GM23338 (cell line): Measurements from ENCODE around the gene WNK2. TPM values are rescaled to one million over a fixed set of nuclear protein-coding genes. Genes with fewer than 3 reads are reported as not detected.

Experiments
- ATAC-seq: fragments of 200-7000 bp; cut with Tn5 transposase; 3 replicates; pipeline ENCODE4 v1.9.1; 2020
- DNase-seq: peaks from one replicate; pipeline ENCODE4 v3.0.0-alpha.2; 2015; ENCODE audit warnings: low spot score
- H2AFZ ChIP-seq: fragments of 200-600 bp; sonication (generic); 2 replicates; pipeline ENCODE4 v1.8.0; 2016; ENCODE audit warnings: antibody characterized with exemption, mild to moderate bottlenecking, moderate library complexity
- H3F3A ChIP-seq: fragments of 200-600 bp; sonication (generic); replicated peaks from 2 replicates; pipeline ENCODE4 v1.8.0; 2017; ENCODE audit warnings: antibody characterized with exemption, mixed run types, low read depth
- H3K27ac ChIP-seq: fragments of 200-600 bp; sonication (generic); 2 replicates; pipeline ENCODE4 v1.6.1; 2016; ENCODE audit warnings: low read depth
- H3K27me3 ChIP-seq: fragments of 200-600 bp; sonication (generic); 2 replicates; pipeline ENCODE4 v1.8.0; 2016; ENCODE audit warnings: mild to moderate bottlenecking, mixed run types, moderate library complexity; ENCODE audit not compliant: insufficient read depth
- H3K36me3 ChIP-seq: fragments of 200-600 bp; sonication (generic); 2 replicates; pipeline ENCODE4 v1.8.0; 2016; ENCODE audit warnings: mild to moderate bottlenecking; ENCODE audit not compliant: insufficient read depth
- H3K4me1 ChIP-seq: fragments of 200-600 bp; sonication (generic); 2 replicates; pipeline ENCODE4 v1.8.0; 2016; ENCODE audit warnings: mild to moderate bottlenecking, moderate library complexity; ENCODE audit not compliant: insufficient read depth
- H3K4me2 ChIP-seq: fragments of 200-600 bp; sonication (generic); 2 replicates; pipeline ENCODE4 v1.7.1; 2017; ENCODE audit warnings: mixed run types
- H3K4me3 ChIP-seq: fragments of 200-600 bp; sonication (generic); 2 replicates; pipeline ENCODE4 v1.6.1; 2016; ENCODE audit warnings: mixed run types
- H3K79me2 ChIP-seq: fragments of 200-600 bp; sonication (generic); replicated peaks from 2 replicates; pipeline ENCODE4 v1.8.0; 2017; ENCODE audit warnings: mild to moderate bottlenecking; ENCODE audit not compliant: insufficient read depth
- H3K9me2 ChIP-seq: fragments of 200-600 bp; sonication (generic); 2 replicates; pipeline ENCODE4 v1.8.0; 2017; ENCODE audit not compliant: insufficient read depth
- H4K20me1 ChIP-seq: fragments of 200-600 bp; sonication (generic); replicated peaks from 2 replicates; pipeline ENCODE4 v1.8.0; 2017; ENCODE audit warnings: mild to moderate bottlenecking; ENCODE audit not compliant: insufficient read depth
- H3K27ac Mint-ChIP-seq: 2 replicates; pipeline ENCODE4 v1.8.0; 2020; ENCODE audit warnings: inconsistent platforms, mild to moderate bottlenecking, moderate library complexity, mixed read lengths
- H3K27me3 Mint-ChIP-seq: 3 replicates; pipeline ENCODE4 v1.8.0; 2022; ENCODE audit warnings: low read depth, mild to moderate bottlenecking, moderate library complexity, mixed read lengths, inconsistent platforms; ENCODE audit not compliant: insufficient read depth, poor library complexity
- H3K36me3 Mint-ChIP-seq: 3 replicates; pipeline ENCODE4 v1.8.0; 2021; ENCODE audit warnings: low read depth, mild to moderate bottlenecking, inconsistent platforms, moderate library complexity, mixed read lengths
- H3K4me1 Mint-ChIP-seq: 3 replicates; pipeline ENCODE4 v1.8.0; 2020; ENCODE audit warnings: mild to moderate bottlenecking, inconsistent platforms, mixed read lengths
- H3K4me3 Mint-ChIP-seq: 3 replicates; pipeline ENCODE4 v1.8.0; 2021; ENCODE audit warnings: moderate library complexity, mild to moderate bottlenecking, inconsistent platforms, mixed read lengths
- H3K9me3 Mint-ChIP-seq: 3 replicates; pipeline ENCODE4 v1.8.0; 2020; ENCODE audit warnings: moderate library complexity, mild to moderate bottlenecking, inconsistent platforms, mixed read lengths
- CREB1 ChIP-seq: fragments of 250-450 bp; sonication (Bioruptor Pico); IDR thresholded peaks from 2 replicates; pipeline ENCODE4 v1.5.0; 2020; ENCODE audit warnings: low read depth, mild to moderate bottlenecking, moderate library complexity
- ETS1 ChIP-seq: IDR thresholded peaks from 2 replicates; pipeline ENCODE4 v1.6.1; 2016; ENCODE audit warnings: antibody characterized with exemption
- EZH2 ChIP-seq: fragments of 200-600 bp; sonication (generic); IDR thresholded peaks from one replicate; pipeline ENCODE4 v1.8.0; 2017; ENCODE audit warnings: antibody characterized with exemption, mild to moderate bottlenecking, low read depth; ENCODE audit not compliant: unreplicated experiment
- JUNB ChIP-seq: IDR thresholded peaks from one replicate; pipeline ENCODE4 v1.6.1; 2016; ENCODE audit warnings: antibody characterized with exemption; ENCODE audit not compliant: unreplicated experiment
- ZNF114 ChIP-seq: fragments of 250-450 bp; sonication (Bioruptor Pico); IDR thresholded peaks from 2 replicates; pipeline ENCODE4 v1.5.0; 2020; ENCODE audit warnings: mild to moderate bottlenecking, moderate library complexity
- polyA plus RNA-seq: library from polyadenylated mRNA; unstranded; fragments of >200 nt; fragmentation: Nextera tagmentation; extraction: Ambion mirVana; gene quantifications from 2 replicates; pipeline ENCODE4 v1.2.1, GENCODE V29; 2016
- total RNA-seq: library from RNA; depleted of rRNA; stranded (reverse); fragments of >200 nt; shearing (Covaris generic); gene quantifications from 2 replicates; pipeline ENCODE4 v1.2.3, GENCODE V29; 2014
- TF ChIP-seq, protein P1 (sequence below): fragments of 250-450 bp; sonication (Bioruptor Pico); IDR thresholded peaks from 2 replicates; pipeline ENCODE4 v1.5.0; 2020; ENCODE audit warnings: mild to moderate bottlenecking, moderate library complexity

Gene WNK2
- total and polyA plus RNA-seq, 2 experiments from 2014 or later, result 56.4 to 102 TPM

DNA sequence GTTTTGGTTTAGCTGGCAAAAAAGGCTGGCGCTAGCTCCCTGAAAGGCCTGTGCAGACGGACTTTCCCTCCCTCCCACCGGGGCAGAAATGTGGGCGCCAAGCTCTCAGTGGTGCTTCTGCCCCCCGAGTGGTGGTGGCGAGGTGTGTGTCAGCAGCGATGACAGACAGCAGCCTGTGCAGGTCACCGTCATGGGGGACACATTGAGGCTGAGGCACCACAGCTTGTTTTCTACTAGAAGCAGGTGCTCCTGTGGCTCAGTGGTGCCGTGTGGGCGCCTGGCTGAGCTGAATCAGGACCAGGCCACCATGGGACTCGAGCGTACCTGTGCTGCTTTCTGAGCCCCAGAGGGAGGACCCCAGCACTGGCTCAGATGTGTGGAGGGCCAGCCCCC, 6.2 kb downstream of the WNK2 start:
- Mint-ChIP-seq H3K27me3 (peaks cover 14% of the 10 kb centered on the region), H3K9me3 (no peaks in the 10 kb centered on the region), H3K4me1 (peaks cover 72% of the 10 kb centered on the region), H3K36me3 (peaks cover 9% of the 10 kb centered on the region; the same call in 1 of the 3 replicates), H3K27ac (no peak overlapping the region), H3K4me3 (no peak overlapping the region)
- no peaks in the 10 kb centered on the region for H3F3A ChIP-seq
- H3K36me3 ChIP-seq, result no peaks in the 10 kb centered on the region
- H3K27me3 ChIP-seq, result peaks cover 3% of the 10 kb centered on the region; the same call in 1 of the 2 replicates
- no peaks in the 10 kb centered on the region for H3K9me2 ChIP-seq
- no peak overlapping the region for H2AFZ ChIP-seq
- TF ChIP-seq, protein P1, sequence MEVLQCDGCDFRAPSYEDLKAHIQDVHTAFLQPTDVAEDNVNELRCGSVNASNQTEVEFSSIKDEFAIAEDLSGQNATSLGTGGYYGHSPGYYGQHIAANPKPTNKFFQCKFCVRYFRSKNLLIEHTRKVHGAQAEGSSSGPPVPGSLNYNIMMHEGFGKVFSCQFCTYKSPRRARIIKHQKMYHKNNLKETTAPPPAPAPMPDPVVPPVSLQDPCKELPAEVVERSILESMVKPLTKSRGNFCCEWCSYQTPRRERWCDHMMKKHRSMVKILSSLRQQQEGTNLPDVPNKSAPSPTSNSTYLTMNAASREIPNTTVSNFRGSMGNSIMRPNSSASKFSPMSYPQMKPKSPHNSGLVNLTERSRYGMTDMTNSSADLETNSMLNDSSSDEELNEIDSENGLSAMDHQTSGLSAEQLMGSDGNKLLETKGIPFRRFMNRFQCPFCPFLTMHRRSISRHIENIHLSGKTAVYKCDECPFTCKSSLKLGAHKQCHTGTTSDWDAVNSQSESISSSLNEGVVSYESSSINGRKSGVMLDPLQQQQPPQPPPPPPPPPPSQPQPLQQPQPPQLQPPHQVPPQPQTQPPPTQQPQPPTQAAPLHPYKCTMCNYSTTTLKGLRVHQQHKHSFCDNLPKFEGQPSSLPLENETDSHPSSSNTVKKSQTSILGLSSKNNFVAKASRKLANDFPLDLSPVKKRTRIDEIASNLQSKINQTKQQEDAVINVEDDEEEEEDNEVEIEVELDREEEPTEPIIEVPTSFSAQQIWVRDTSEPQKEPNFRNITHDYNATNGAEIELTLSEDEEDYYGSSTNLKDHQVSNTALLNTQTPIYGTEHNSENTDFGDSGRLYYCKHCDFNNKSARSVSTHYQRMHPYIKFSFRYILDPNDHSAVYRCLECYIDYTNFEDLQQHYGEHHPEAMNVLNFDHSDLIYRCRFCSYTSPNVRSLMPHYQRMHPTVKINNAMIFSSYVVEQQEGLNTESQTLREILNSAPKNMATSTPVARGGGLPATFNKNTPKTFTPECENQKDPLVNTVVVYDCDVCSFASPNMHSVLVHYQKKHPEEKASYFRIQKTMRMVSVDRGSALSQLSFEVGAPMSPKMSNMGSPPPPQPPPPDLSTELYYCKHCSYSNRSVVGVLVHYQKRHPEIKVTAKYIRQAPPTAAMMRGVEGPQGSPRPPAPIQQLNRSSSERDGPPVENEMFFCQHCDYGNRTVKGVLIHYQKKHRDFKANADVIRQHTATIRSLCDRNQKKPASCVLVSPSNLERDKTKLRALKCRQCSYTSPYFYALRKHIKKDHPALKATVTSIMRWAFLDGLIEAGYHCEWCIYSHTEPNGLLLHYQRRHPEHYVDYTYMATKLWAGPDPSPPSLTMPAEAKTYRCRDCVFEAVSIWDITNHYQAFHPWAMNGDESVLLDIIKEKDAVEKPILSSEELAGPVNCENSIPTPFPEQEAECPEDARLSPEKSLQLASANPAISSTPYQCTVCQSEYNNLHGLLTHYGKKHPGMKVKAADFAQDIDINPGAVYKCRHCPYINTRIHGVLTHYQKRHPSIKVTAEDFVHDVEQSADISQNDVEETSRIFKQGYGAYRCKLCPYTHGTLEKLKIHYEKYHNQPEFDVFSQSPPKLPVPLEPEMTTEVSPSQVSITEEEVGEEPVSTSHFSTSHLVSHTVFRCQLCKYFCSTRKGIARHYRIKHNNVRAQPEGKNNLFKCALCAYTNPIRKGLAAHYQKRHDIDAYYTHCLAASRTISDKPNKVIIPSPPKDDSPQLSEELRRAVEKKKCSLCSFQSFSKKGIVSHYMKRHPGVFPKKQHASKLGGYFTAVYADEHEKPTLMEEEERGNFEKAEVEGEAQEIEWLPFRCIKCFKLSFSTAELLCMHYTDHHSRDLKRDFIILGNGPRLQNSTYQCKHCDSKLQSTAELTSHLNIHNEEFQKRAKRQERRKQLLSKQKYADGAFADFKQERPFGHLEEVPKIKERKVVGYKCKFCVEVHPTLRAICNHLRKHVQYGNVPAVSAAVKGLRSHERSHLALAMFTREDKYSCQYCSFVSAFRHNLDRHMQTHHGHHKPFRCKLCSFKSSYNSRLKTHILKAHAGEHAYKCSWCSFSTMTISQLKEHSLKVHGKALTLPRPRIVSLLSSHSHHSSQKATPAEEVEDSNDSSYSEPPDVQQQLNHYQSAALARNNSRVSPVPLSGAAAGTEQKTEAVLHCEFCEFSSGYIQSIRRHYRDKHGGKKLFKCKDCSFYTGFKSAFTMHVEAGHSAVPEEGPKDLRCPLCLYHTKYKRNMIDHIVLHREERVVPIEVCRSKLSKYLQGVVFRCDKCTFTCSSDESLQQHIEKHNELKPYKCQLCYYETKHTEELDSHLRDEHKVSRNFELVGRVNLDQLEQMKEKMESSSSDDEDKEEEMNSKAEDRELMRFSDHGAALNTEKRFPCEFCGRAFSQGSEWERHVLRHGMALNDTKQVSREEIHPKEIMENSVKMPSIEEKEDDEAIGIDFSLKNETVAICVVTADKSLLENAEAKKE, result no peak
- TF ChIP-seq ETS1 (no peak), EZH2 (no peak), ZNF114 (CRISPR knock-in tag) (no peak), JUNB (no peak), CREB1 (no peak)
- no peak for ATAC-seq
- peaks cover 80% of the 10 kb centered on the region for H3K79me2 ChIP-seq
- H3K4me1 ChIP-seq, result peaks cover 37% of the 10 kb centered on the region
- H4K20me1 ChIP-seq, result peaks cover 21% of the 10 kb centered on the region
- H3K4me2 ChIP-seq, result no peak overlapping the region
- no peak for DNase-seq
- H3K27ac ChIP-seq, result no peak overlapping the region
- no peak overlapping the region for H3K4me3 ChIP-seq
